Right lobe of liver (tissue), 4 donors: Measurements from ENCODE around the gene NKX3-2.

Experiments used
- CTCF ChIP-seq, 4 donors: fragments of 200-600 bp in 3 of 4; fragments of 450-650 bp in 1 of 4; IDR thresholded peaks; one replicate each; pipeline versions ENCODE4 v1.5.1 to v1.8.0; 2016 to 2022; ENCODE audit warnings: antibody characterized with exemption in 4 of 4, mild to moderate bottlenecking in 2 of 4
- POLR2A ChIP-seq: fragments of 450-650 bp; IDR thresholded peaks from one replicate; pipeline ENCODE4 v1.6.1; 2017; ENCODE audit warnings: antibody characterized with exemption, mild to moderate bottlenecking
- donor health status: DM: no; HTN: no; CAD: no.
- donor health status: DM: no; HTN: no; CAD: no.
- donor health status: DM: no; HTN: yes; CAD: no.

- TF ChIP-seq CTCF (IDR thresholded peaks at IDR 0.05) (no peak), POLR2A (no peak)
Observed at GRCh38 chr4:13559413-13559812, 15.1 kb upstream of the NKX3-2 start.
